Hematopoietic multipotent progenitor cell treated with erythropoietin and hydrocortisone succinate and interleukin-3 and kit ligand, for 8 days (in vitro differentiated cells): ENCODE data around the gene PHOSPHO1.
"Not testable (repeated sequence)": the region's sequence is repeated elsewhere in the genome, so short reads cannot be mapped to it uniquely, and the experiment has no call there.

ENCODE experiments used
- DNase-seq: peaks from one replicate; pipeline ENCODE4 v3.0.0-alpha.2; 2015

PHOSPHO1 gene

DNA sequence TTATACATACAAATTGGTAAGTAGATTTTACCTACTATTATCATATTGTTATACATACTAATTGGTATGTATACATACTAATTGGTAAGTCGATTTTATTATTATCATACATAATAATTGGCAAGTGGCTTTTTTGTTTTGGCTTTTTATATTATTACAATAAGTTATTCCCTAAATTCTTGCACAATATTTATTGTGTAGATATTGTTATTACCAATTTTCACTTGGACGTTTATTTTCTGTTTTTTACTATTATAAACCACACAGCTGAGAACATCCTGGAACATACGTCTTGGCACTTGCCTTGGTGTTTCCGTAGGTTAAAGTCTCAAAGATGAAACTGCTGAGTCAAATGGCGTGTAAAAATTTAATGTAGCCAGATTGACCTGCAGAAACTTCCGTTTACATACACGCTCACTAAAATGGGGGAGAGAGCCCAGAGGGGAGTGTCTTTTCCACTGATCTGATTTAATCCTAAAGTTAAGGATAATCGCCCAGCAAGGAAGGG, 39.1 kb downstream of the PHOSPHO1 start:
- DNase-seq: no peak

DNA sequence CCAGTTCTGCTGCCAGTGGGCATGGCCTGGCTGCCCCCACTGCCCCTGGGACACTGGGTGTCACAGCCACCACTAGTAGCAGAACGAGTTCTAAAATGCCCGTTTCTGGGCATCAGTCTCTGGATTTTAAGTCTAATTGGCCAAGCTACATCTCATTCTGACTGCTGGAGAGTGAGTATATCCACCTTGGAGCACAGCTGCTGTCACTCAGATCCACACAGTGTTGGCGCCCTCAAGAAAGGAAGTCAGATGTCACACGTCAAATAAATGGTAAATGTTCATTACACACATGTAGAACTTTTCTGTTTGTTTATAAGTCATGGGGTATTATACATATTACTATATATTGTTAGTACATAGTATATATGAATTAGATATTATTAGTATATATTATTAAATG, 39.7 kb downstream of the PHOSPHO1 start:
- no peak for DNase-seq

DNA sequence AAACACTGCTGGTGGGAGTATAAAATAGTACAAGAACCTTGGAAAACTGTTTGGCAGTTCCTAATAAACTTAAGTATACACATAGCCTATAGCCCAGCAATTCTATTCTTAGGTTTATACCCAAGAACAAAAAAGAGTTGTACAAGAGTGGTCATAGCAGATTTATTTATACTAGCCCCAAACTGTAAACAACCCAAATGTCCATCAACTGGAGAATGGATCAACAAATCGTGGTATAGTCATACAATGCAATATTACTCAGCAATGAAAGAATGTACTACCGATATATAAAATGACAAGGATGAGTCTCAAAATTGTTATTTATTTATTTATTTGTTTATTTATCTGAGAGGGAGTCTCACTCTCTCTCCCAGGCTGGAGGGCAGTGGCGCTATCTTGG, 43.3 kb downstream of the PHOSPHO1 start:
- DNase-seq: no peak

DNA sequence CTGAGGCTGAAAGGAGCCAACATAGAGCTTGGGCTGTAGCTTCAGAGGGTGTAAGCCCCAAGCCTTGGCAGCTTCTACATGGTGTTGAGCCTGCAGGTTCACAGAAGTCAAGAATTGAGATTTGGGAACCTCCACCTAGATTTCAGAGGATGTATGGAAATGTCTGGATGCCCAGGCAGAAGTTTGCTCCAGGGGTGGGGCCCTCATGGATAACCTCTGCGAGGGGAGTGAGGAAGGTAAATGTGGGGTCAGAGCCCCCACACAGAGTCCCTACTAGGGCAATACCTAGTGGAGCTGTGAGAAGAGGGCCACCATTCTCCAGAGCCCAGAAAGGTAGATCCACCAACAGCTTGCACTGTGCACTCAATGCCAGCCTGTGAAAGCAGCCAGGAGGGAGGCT, 45.2 kb downstream of the PHOSPHO1 start:
- DNase-seq: not testable (repeated sequence)

DNA sequence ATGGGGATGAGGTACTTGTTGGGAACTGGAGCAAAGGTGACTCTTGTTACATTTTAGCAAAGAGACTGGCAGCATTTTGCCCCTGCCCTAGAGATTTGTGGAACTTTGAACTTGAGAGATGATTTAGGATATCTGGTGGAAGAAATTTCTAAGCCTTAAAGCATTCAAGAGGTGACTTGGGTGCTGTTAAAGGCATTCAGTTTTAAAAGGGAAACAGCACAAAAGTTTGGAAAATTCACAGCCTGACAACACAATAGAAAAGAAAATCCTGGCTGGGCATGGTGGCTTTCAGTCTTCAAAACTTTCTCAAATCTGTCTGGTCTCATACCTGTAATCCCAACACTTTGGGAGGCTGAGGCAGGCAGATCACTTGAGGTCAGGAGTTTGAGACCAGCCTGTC, 46.1 kb downstream of the PHOSPHO1 start:
- DNase-seq: not testable (repeated sequence)

DNA sequence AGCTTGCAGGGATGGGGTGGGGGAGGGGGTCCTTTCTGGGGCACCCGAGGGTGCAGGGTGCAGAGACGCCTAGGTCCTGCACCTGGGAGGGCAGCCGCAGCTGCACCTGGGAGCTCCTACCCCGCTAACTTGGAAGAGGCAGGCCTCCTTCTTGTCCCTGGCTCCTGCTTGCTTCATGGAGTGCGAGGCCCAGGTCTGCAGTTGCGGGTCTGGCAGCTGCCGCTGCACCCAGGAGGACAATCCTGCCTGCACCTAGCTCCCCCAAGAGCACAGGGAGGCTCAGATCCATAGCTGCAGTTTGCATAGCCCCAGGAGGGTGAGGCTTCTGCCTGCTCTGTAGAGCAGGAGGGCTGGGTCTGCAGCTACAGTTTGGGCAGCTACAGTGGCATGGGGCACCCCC, 46.8 kb downstream of the PHOSPHO1 start:
- no peak for DNase-seq

DNA sequence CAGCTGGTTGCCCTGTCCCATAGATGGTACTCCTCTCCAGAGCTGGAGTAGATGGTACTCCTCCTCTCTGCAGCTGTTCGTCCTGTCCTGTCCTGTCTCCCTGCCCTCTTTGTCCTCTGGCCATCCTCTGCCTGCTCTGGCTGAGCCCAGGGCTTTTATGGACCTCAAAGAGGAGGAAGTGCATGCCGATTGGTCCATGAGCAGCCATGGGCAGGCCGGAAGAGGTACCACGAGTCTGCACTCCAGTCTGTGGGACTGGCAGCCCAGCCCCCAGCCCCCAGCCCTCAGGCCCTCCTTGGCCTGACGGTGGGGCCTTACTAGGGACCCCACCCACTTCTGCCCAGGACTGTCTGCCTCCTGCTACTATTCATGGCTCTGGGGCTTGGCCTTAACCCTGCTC, 47.2 kb downstream of the PHOSPHO1 start:
- DNase-seq: no peak

DNA sequence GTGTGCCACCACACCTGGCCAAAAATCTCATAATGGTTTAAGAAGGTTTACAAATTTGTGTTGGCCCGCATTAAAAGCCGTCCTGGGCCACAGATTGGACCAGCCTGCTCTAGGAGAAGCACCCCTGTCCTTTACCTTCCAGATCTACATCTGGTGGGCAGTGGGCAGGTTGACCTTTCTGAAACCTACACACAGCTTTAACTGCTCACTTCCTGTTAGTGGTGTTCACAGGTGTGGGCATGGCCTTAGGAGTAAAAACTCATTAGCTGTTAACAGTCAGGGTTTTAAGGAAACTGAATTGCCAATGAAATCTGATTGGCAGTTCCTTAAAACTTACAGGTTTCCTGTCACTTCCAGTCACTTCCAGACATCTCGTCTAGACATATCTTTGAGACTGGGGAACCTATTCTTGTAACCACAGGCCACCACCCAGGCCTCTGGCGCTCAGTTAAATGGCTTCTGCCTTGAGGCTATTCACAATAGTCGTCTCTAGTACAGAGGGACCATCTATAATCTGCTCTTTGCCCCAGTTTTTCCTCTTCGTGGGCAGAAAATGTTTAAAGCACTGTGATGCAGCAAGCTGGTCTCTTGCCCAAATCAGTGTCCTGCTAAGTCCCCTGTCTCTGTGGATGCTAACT, 49.5 kb downstream of the PHOSPHO1 start:
- no peak for DNase-seq

DNA sequence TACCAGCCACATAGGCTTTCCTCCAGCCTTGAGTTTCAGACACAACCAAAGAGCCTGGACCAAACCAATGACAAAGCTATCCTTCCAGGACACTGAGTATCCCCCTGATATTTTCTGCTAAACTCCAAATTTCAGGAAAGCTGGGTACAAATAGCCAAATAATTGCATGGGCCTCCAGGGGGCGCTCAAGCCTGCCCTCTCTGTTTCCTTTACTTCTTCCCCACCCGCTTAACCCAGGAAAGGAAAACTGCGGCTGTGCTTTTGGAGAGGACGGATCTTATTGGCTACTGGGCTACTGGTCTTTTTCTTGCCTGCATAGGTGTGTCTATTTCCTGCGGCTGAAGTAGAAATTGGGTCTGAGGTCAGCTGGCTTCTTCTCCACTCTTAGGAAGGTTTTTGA, 50.3 kb downstream of the PHOSPHO1 start:
- peak; percentile 71 for DNase-seq

DNA sequence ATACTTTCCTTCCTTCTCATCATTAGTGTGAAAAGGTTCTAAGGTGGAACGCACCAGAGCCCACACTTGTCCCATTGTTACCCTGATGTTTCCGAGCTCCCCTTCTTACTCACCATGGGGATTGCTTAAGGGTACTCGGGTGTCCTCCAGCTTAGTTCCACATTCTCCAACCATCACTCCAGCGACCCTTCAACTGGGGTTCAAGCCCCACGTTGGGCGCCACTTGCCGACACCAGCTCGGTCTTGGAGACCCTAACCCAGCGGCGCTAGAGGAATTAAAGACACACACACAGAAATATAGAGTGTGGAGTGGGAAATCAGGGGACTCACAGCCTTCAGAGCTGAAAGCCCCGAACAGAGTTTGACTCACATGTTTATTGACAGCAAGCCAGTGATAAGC, 54.6 kb downstream of the PHOSPHO1 start:
- not testable (repeated sequence) for DNase-seq
